SIG-M5 treated with dmso at 0.1 percent for 504 hours (cell line): ENCODE measurements around the gene SUPT6H.

Source experiments
- DNase-seq: peaks from one replicate; lab custom pipeline; 2025; ENCODE audit not compliant: unreplicated experiment; lab: John Stamatoyannopoulos, UW

SUPT6H gene

GRCh38 chr17:28747801-28748750 is 86.1 kb downstream of the SUPT6H start:
- DNase-seq: no peak

DNA sequence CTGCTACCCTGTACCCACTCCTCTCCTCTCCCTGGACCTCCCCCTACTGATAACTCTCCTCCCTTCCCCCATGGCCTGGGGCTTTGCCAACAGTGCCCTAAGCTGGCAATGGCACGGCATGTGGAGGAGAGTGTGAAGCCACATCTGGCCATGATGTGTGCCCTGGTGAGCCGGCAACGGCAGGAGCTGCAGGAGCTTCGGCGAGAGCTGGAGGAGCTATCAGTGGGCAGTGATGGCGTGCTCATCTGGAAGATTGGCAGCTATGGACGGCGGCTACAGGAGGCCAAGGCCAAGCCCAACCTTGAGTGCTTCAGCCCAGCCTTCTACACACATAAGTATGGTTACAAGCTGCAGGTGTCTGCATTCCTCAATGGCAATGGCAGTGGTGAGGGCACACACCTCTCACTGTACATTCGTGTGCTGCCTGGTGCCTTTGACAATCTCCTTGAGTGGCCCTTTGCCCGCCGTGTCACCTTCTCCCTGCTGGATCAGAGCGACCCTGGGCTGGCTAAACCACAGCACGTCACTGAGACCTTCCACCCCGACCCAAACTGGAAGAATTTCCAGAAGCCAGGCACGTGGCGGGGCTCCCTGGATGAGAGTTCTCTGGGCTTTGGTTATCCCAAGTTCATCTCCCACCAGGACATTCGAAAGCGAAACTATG is 87.0 kb downstream of the SUPT6H start:
- DNase-seq: no peak

GRCh38 chr17:28749516-28750177 is 87.6 kb downstream of the SUPT6H start:
- no peak for DNase-seq

GRCh38 chr17:28750178-28751047 is 88.4 kb downstream of the SUPT6H start:
- DNase-seq: peak; percentile 92

DNA sequence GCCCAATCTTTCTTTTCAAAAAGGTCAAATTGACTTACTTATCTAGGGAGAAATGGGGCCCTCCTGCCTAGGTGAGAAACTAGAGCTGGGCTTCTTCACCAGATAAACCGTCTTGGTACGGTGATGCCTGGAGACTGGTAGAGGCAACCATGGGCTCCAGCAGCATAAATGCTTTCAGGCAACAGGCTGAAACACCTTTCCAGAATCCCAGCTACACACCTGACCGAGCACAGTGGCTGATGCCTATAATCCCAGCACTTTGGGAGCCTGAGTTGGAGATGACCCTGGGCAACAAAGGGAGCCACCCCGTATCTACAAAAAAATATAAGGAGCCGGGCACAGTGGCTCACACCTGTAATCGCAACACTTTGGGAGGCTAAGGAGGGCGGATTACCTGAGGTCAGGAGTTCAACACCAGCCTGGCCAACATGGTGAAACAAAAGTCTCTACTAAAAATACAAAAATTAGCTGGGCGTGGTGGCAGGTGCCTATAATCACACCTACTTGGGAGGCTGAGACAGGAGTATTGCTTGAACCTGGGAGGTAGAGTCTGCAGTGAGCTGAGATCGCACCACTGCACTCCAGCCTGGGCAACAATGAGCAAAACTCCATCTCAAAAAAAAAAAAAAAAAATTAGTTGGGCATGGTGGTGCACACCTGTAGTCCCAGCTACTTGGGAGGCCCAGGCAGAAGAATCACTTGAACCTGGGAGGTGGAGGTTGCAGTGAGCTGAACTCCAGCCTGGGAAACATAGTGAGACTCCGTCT is 89.8 kb downstream of the SUPT6H start:
- no peak for DNase-seq
